22Rv1 (cell line): ENCODE measurements around the gene FHAD1.

Experiments used
- H3K27ac ChIP-seq: fragments of 450-650 bp; 2 replicates; pipeline ENCODE4 v1.5.1; 2017
- ZFX ChIP-seq: fragments of 450-650 bp; IDR thresholded peaks from 2 replicates; pipeline ENCODE4 v1.6.1; 2017; ENCODE audit warnings: antibody characterized with exemption, borderline replicate concordance
- TF ChIP-seq, protein P1 (sequence below): fragments of 450-650 bp; IDR thresholded peaks from 2 replicates; pipeline ENCODE4 v1.5.1; 2017; ENCODE audit warnings: mild to moderate bottlenecking

FHAD1 gene

GRCh38 chr1:15353839-15354579 lies 107.0 kb downstream of the FHAD1 start:
- TF ChIP-seq, protein P1, sequence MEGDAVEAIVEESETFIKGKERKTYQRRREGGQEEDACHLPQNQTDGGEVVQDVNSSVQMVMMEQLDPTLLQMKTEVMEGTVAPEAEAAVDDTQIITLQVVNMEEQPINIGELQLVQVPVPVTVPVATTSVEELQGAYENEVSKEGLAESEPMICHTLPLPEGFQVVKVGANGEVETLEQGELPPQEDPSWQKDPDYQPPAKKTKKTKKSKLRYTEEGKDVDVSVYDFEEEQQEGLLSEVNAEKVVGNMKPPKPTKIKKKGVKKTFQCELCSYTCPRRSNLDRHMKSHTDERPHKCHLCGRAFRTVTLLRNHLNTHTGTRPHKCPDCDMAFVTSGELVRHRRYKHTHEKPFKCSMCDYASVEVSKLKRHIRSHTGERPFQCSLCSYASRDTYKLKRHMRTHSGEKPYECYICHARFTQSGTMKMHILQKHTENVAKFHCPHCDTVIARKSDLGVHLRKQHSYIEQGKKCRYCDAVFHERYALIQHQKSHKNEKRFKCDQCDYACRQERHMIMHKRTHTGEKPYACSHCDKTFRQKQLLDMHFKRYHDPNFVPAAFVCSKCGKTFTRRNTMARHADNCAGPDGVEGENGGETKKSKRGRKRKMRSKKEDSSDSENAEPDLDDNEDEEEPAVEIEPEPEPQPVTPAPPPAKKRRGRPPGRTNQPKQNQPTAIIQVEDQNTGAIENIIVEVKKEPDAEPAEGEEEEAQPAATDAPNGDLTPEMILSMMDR = no peak
- TF ChIP-seq ZFX = no peak
- no peak overlapping the region for H3K27ac ChIP-seq

GRCh38 chr1:15354580-15354965 lies 107.5 kb downstream of the FHAD1 start:
- TF ChIP-seq, protein P1 = no peak
- TF ChIP-seq ZFX = no peak

GRCh38 chr1:15355968-15356625 lies 109.1 kb downstream of the FHAD1 start:
- H3K27ac ChIP-seq = no peak overlapping the region
- TF ChIP-seq ZFX = no peak
- TF ChIP-seq, protein P1 = no peak

More at GRCh38 chr1:15354580-15354965, 107.5 kb downstream of the FHAD1 start:
- no peak overlapping the region for H3K27ac ChIP-seq

- H3K27ac ChIP-seq = no peak overlapping the region
- TF ChIP-seq, protein P1 = no peak
- no peak for TF ChIP-seq ZFX
These were observed 110.7 kb downstream of the FHAD1 start for GRCh38 chr1:15357612-15358207.

GRCh38 chr1:15358565-15359133 lies 111.6 kb downstream of the FHAD1 start:
- TF ChIP-seq, protein P1 = no peak
- TF ChIP-seq ZFX = no peak
- no peak overlapping the region for H3K27ac ChIP-seq

DNA sequence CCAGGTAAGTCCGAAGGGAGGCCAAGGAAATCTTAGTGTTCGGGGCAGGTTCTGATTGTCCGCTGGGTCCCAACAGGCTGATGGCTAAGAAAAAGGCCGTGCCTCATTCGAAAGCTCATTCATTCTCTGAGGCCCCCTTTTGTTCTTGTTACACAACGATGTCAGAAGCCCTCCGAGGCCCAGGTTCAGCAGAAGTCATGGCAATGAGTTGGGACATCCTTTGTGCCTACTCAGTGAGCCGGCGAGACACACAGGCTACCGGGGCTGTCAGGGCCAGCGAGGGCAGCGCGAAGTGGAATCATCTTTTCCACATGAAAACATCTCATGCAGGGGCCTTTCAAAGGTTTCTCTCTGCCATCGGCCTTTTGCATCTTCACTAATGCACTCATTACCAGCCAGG lies 113.7 kb downstream of the FHAD1 start:
- no peak overlapping the region for H3K27ac ChIP-seq
- TF ChIP-seq, protein P1 = no peak
- TF ChIP-seq ZFX = no peak
